ENCODE measurements around the gene CGREF1. TPM values are rescaled to one million over a fixed set of nuclear protein-coding genes. Genes with fewer than 3 reads are reported as not detected.
A peak's percentile ranks its signal among the peaks of the same experiment; 100 is the strongest.
"Not testable (repeated sequence)": the region's sequence is repeated elsewhere in the genome, so short reads cannot be mapped to it uniquely, and the experiment has no call there.

The CGREF1 gene
- total and polyA plus RNA-seq, 2 experiments from 2014 or later: 0.48 to 0.55 TPM

GRCh38 chr2:27125104-27125503, 6.2 kb upstream of the CGREF1 start:
- Histone ChIP-seq H3K36me3 (no peaks in the 10 kb centered on the region), H3K4me1 (ENCODE audit: low read depth) (no peaks in the 10 kb centered on the region), H3K27ac (no peak overlapping the region), H3K27me3 (peaks cover 34% of the 10 kb centered on the region), H3K4me3 (no peak overlapping the region), H3K9me3 (ENCODE audit: low read depth) (no peaks in the 10 kb centered on the region)
- TF ChIP-seq CTCF (IDR thresholded peaks at IDR 0.05; ENCODE audit: low read depth, low read length): no peak
- no peak for DNase-seq (ENCODE audit: low read depth in 1 of 2, low spot score in 1 of 2)

- no peaks in the 10 kb centered on the region for H3K36me3 ChIP-seq
- no peak within 1 kb of the TSS for H3K27ac ChIP-seq
- no peaks in the 10 kb centered on the region for H3K9me3 ChIP-seq (ENCODE audit: low read depth)
- peak; percentile 22 to 66 for DNase-seq (ENCODE audit: low read depth in 1 of 2, low spot score in 1 of 2)
- TF ChIP-seq CTCF (IDR thresholded peaks at IDR 0.05; ENCODE audit: low read depth, low read length): no peak
- H3K4me3 ChIP-seq: peak within 1 kb of the TSS; percentile 58
- no peaks in the 10 kb centered on the region for H3K4me1 ChIP-seq (ENCODE audit: low read depth)
- peaks cover 49% of the 10 kb centered on the region for H3K27me3 ChIP-seq
Measured at GRCh38 chr2:27123302-27124150, 4.6 kb upstream of the CGREF1 start, which contains the start of gene ABHD1. Gene ABHD1, plus strand, starts transcription at chr2:27123815. Its CDS starts 134 bp downstream, at chr2:27123949.

- Histone ChIP-seq H3K4me1 (ENCODE audit: low read depth) (no peaks in the 10 kb centered on the region), H3K27ac (no peak overlapping the region), H3K27me3 (peaks cover 57% of the 10 kb centered on the region), H3K36me3 (no peaks in the 10 kb centered on the region), H3K4me3 (no peak overlapping the region), H3K9me3 (ENCODE audit: low read depth) (no peaks in the 10 kb centered on the region)
- TF ChIP-seq CTCF (IDR thresholded peaks at IDR 0.05; ENCODE audit: low read depth, low read length): no peak
- DNase-seq (ENCODE audit: low read depth in 1 of 2, low spot score in 1 of 2): no peak
Measured at GRCh38 chr2:27122791-27123190, 3.9 kb upstream of the CGREF1 start.

GRCh38 chr2:27121906-27122305, 3.0 kb upstream of the CGREF1 start:
- Histone ChIP-seq H3K4me1 (ENCODE audit: low read depth) (no peaks in the 10 kb centered on the region), H3K4me3 (no peak overlapping the region), H3K27ac (no peak overlapping the region), H3K27me3 (peaks cover 66% of the 10 kb centered on the region), H3K36me3 (no peaks in the 10 kb centered on the region), H3K9me3 (ENCODE audit: low read depth) (no peaks in the 10 kb centered on the region)
- DNase-seq (ENCODE audit: low read depth in 1 of 2, low spot score in 1 of 2): no peak
- no peak for TF ChIP-seq CTCF (IDR thresholded peaks at IDR 0.05; ENCODE audit: low read depth, low read length)

GRCh38 chr2:27119330-27119670, 372 bp upstream of the CGREF1 start:
- H3K27ac ChIP-seq; H3K4me1 ChIP-seq (ENCODE audit: low read depth); H3K36me3 ChIP-seq; H3K9me3 ChIP-seq (ENCODE audit: low read depth); DNase-seq (ENCODE audit: low read depth in 1 of 2, low spot score in 1 of 2): not testable (repeated sequence)
- peaks cover 82% of the 10 kb centered on the region for H3K27me3 ChIP-seq
- H3K4me3 ChIP-seq: peak overlapping the region; percentile 26

GRCh38 chr2:27117995-27118524, 868 bp downstream of the CGREF1 start:
- Histone ChIP-seq H3K27ac (no peak overlapping the region), H3K27me3 (peaks cover 78% of the 10 kb centered on the region), H3K36me3 (no peaks in the 10 kb centered on the region), H3K9me3 (ENCODE audit: low read depth) (no peaks in the 10 kb centered on the region), H3K4me3 (peak overlapping the region; percentile 26), H3K4me1 (ENCODE audit: low read depth) (no peaks in the 10 kb centered on the region)
- no peak for TF ChIP-seq CTCF (IDR thresholded peaks at IDR 0.05; ENCODE audit: low read depth, low read length)
- no peak for DNase-seq (ENCODE audit: low read depth in 1 of 2, low spot score in 1 of 2)
